ENCODE data around the gene LNX1.

DNA sequence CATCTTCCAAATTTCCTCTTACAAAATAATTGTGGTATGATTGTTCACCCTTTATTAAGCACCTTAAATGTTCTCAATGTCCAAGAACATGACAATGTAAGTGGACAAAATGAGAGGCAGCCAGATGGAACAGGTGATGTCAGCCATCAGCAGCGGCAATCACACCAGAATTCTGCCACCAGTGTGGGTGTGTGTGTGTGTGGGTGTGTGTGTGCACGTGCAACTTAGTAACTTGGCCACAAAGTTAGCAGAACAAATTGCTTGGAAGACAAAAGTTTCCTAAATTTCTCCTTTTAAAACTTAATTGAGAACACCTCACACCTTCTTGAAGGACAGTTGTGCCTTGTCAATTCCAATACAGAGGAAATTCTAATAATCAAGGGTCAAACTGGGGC lies 18.7 kb downstream of the LNX1 start:
- no peak for TF ChIP-seq POLR2A (IDR thresholded peaks at IDR 0.05)
- no peak for TF ChIP-seq CTCF (IDR thresholded peaks at IDR 0.05)

All from sigmoid colon (tissue), 3 donors.